CD4-positive, alpha-beta T cell (primary cell): Measurements from ENCODE around the gene REEP5. TPM values are rescaled to one million over a fixed set of nuclear protein-coding genes. Genes with fewer than 3 reads are reported as not detected.

ENCODE experiments used
- ATAC-seq: fragments of 200-7000 bp; cut with Tn5 transposase; one replicate; pipeline ENCODE4 v1.10.0; 2022; ENCODE audit warnings: mild to moderate bottlenecking; ENCODE audit not compliant: poor library complexity
- CTCF ChIA-PET: fragments of 350-600 bp; sonication (Branson Sonifier 250); formaldehyde crosslinking; loops from one replicate; lab custom pipeline; 2021; ENCODE audit warnings: antibody characterized with exemption, inconsistent platforms; lab: Charles Lee
- POLR2A ChIA-PET: fragments of 350-600 bp; sonication (Branson Sonifier 250); formaldehyde crosslinking; loops from one replicate; lab custom pipeline; 2021; ENCODE audit warnings: antibody characterized with exemption, inconsistent platforms; lab: Charles Lee
- DNase-seq, 14 experiments: peaks; one replicate each; pipeline ENCODE4 v3.0.0-alpha.2; 2013 to 2020; ENCODE audit warnings: mixed read lengths in 2 of 14
- H3K27ac ChIP-seq, 2 donors: one replicate each; pipeline versions ENCODE4 v1.5.1 to v1.7.0; 2013; ENCODE audit warnings: low read length in 2 of 2, low read depth in 1 of 2, mild to moderate bottlenecking in 1 of 2
- H3K27me3 ChIP-seq, 2 experiments: 1 replicate in 1 of 2; 2 replicates in 1 of 2; pipeline versions ENCODE4 v1.6.1 to v1.7.0; 2013; ENCODE audit warnings: low read length in 2 of 2, control low read depth in 1 of 2, mild to moderate bottlenecking in 1 of 2, moderate library complexity in 1 of 2; ENCODE audit not compliant: insufficient read depth in 2 of 2, control insufficient read depth in 1 of 2
- H3K36me3 ChIP-seq: one replicate; pipeline ENCODE4 v1.6.1; 2013; ENCODE audit warnings: low read length, control low read depth; ENCODE audit not compliant: insufficient read depth
- H3K4me1 ChIP-seq: one replicate; pipeline ENCODE4 v1.6.1; 2013; ENCODE audit warnings: low read length, control low read depth; ENCODE audit not compliant: insufficient read depth
- H3K4me3 ChIP-seq: one replicate; pipeline ENCODE4 v1.5.1; 2013; ENCODE audit warnings: mild to moderate bottlenecking, low read length, moderate library complexity
- H3K9me3 ChIP-seq, 2 experiments: 1 replicate in 1 of 2; 2 replicates in 1 of 2; pipeline versions ENCODE4 v1.6.1 to v1.7.0; 2013; ENCODE audit warnings: low read length in 2 of 2, mild to moderate bottlenecking in 2 of 2, control low read depth in 1 of 2, moderate library complexity in 1 of 2; ENCODE audit not compliant: control insufficient read depth in 1 of 2, insufficient read depth in 1 of 2
- H3K27ac Mint-ChIP-seq: one replicate; pipeline ENCODE4 v1.8.0; 2020; ENCODE audit warnings: mixed read lengths
- H3K27me3 Mint-ChIP-seq: one replicate; pipeline ENCODE4 v1.8.0; 2021; ENCODE audit warnings: mixed read lengths
- H3K36me3 Mint-ChIP-seq: one replicate; pipeline ENCODE4 v1.8.0; 2021; ENCODE audit warnings: low read depth, mixed read lengths
- H3K4me1 Mint-ChIP-seq: one replicate; pipeline ENCODE4 v1.8.0; 2021; ENCODE audit warnings: low read depth, mixed read lengths
- H3K4me3 Mint-ChIP-seq: one replicate; pipeline ENCODE4 v1.8.0; 2020; ENCODE audit warnings: mild to moderate bottlenecking, mixed read lengths
- H3K9me3 Mint-ChIP-seq: one replicate; pipeline ENCODE4 v1.8.0; 2020; ENCODE audit warnings: mixed read lengths
- CTCF ChIP-seq: fragments of 200-600 bp; IDR thresholded peaks from one replicate; pipeline ENCODE4 v1.8.0; 2022; ENCODE audit warnings: antibody characterized with exemption, mild to moderate bottlenecking
- intact Hi-C, 2 experiments: fragments of 100-400 bp; cut with DNase I in 1 of 2; cut with micrococcal nuclease in 1 of 2; formaldehyde crosslinking; loops; one replicate each; pipeline versions ENCODE4 v1.15.1 to v1.9.0; 2023 to 2025; cut with DNase I, micrococcal nuclease
- total RNA-seq, 174 experiments: library from RNA in 2 of 174; stranded (reverse) in 2 of 174; gene quantifications; one replicate each; pipeline ENCODE4 v1.2.3 and lab custom pipeline; 2021 to 2026

REEP5 gene
- total RNA-seq, 2 experiments from 2014 or later = 25.3 to 26.6 TPM

- no peak for ATAC-seq
Measured at GRCh38 chr5:112923988-112924387, 2.0 kb upstream of the REEP5 start.

DNA sequence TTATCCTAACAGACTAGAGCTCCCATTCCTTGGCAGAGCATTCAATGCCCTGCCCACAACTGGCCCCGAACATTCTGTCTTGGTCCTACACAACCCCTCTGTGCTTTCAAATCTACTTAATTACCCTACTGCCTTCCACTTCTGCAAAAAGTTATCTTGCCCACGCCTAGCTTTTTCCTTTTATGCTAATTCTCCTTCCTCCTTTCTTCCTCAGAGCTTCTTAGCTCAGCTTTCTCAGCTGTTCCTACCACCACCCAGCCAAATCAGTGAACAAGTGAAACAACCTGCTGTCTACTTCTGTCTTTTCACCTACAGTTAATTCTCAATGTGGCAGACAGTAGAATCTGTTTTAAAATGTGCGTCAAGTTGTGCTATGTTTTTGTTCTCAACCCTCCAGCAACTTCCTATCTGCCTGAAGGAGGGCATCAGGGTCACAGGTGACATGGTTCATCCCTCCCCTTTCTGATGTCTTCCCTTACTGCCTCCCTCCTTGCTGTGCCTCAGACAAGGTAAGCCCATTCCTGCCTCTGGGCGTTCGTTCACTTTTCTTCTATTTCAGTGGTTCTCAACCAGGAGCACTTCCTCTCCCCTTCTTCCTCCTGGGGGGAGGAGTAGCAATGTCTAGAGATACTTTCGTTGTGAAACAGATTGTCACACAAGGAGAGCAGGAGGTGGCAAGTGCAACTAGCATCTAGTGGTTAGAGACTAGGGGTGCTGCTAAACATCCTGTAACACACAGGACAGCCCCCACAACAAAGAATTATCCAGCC, 1.3 kb upstream of the REEP5 start:
- peaks cover 55% of the 10 kb centered on the region for H3K4me1 Mint-ChIP-seq
- H3K9me3 Mint-ChIP-seq = no peaks in the 10 kb centered on the region
- POLR2A ChIA-PET = interaction anchor here (0.7 to 5.4 kb wide), 3 partner anchors 23 to 84 kb away, joined by 3 to 74 read pairs (median 4); partner anchors contain the start of gene DCP2

More at GRCh38 chr5:112923988-112924387, 2.0 kb upstream of the REEP5 start:
- POLR2A ChIA-PET = interaction anchor here (5.4 kb wide), 1 partner anchor 52 kb away, joined by 74 read pairs; the partner anchor contains the start of gene DCP2
- Mint-ChIP-seq H3K27ac (peak overlapping the region; percentile 87), H3K36me3 (peaks cover 13% of the 10 kb centered on the region), H3K4me3 (peak overlapping the region; percentile 88), H3K4me1 (peaks cover 55% of the 10 kb centered on the region), H3K27me3 (no peaks in the 10 kb centered on the region), H3K9me3 (no peaks in the 10 kb centered on the region)
- Histone ChIP-seq H3K4me3 (no peak overlapping the region), H3K36me3 (no peaks in the 10 kb centered on the region), H3K4me1 (peaks cover 58% of the 10 kb centered on the region), H3K9me3 (no peaks in the 10 kb centered on the region), H3K27ac (peak overlapping the region in 1 of 2 donors; percentile 61), H3K27me3 (no peaks in the 10 kb centered on the region)
- TF ChIP-seq CTCF = no peak
- CTCF ChIA-PET = interaction anchor here (0.7 kb wide), 1 partner anchor 26 kb away, joined by 3 read pairs; no protein-coding TSS in a partner anchor
- DNase-seq = peak in 1 of 14 experiments; percentile 37
- intact Hi-C loops = loop anchor here (2.0 to 5.0 kb wide), 7 partner anchors 39 to 593 kb away; partner anchors contain the start of genes DCP2 (in 2 of the 2) and SRP19 (in 2 of the 2)

More for the DNA sequence above, 1.3 kb upstream of the REEP5 start:
- CTCF ChIA-PET = interaction anchor here (1.2 to 2.9 kb wide), 2 partner anchors 8 to 75 kb away, joined by 3 to 13 read pairs; no protein-coding TSS in a partner anchor
- Mint-ChIP-seq H3K4me3 (peak overlapping the region; percentile 88), H3K36me3 (peaks cover 19% of the 10 kb centered on the region), H3K27me3 (no peaks in the 10 kb centered on the region), H3K27ac (peak overlapping the region; percentile 87)
- H3K4me3 ChIP-seq = peak overlapping the region; percentile 3
- intact Hi-C loops = loop anchor here (2.0 to 5.0 kb wide), 7 partner anchors 39 to 594 kb away; partner anchors contain the start of genes DCP2 (in 2 of the 2) and SRP19 (in 2 of the 2)
- ATAC-seq = peak; percentile 61
- no peaks in the 10 kb centered on the region for H3K27me3 ChIP-seq
- TF ChIP-seq CTCF = no peak
- H3K36me3 ChIP-seq = peaks cover under 1% of the 10 kb centered on the region
- H3K27ac ChIP-seq = peak overlapping the region; percentile 48 to 61
- DNase-seq = peak in 11 of 14 experiments; percentile 1 to 75 (median 33)
- peaks cover 60% of the 10 kb centered on the region for H3K4me1 ChIP-seq
- no peaks in the 10 kb centered on the region for H3K9me3 ChIP-seq
